Keratinocyte (primary cell): ENCODE data around the gene PCBP2. TPM values are rescaled to one million over a fixed set of nuclear protein-coding genes. Genes with fewer than 3 reads are reported as not detected.

Experiments used
- DNase-seq: peaks from one replicate; pipeline ENCODE4 v3.0.0-alpha.2; 2011; ENCODE audit warnings: low read depth, missing footprints, low spot score
- FAIRE-seq: peaks from 2 replicates; lab custom pipeline; 2011; peaks lifted over from hg19 to GRCh38; lab: Jason Lieb, UNC
- H2AFZ ChIP-seq: 2 replicates; pipeline ENCODE4 v1.6.0; 2012; ENCODE audit warnings: low read length, control low read depth, inconsistent platforms; ENCODE audit not compliant: control insufficient read depth
- H3K27ac ChIP-seq: 2 replicates; pipeline ENCODE4 v1.5.1; 2011; ENCODE audit warnings: low read length; ENCODE audit not compliant: control insufficient read depth, insufficient read depth
- H3K27me3 ChIP-seq: 3 replicates; pipeline ENCODE4 v1.6.0; 2011; ENCODE audit warnings: low read length; ENCODE audit not compliant: control insufficient read depth, insufficient read depth; ENCODE audit errors: extremely low read depth
- H3K36me3 ChIP-seq, 2 experiments: 2 replicates in 1 of 2; 3 replicates in 1 of 2; pipeline ENCODE4 v1.5.1; 2011; ENCODE audit warnings: low read length in 2 of 2, mild to moderate bottlenecking in 1 of 2; ENCODE audit not compliant: control insufficient read depth in 2 of 2, insufficient read depth in 2 of 2; ENCODE audit errors: extremely low read depth in 1 of 2
- H3K4me1 ChIP-seq: 3 replicates; pipeline ENCODE4 v1.5.1; 2011; ENCODE audit warnings: low read length; ENCODE audit not compliant: control insufficient read depth, insufficient read depth; ENCODE audit errors: extremely low read depth
- H3K4me2 ChIP-seq: 3 replicates; pipeline ENCODE4 v1.6.0; 2011; ENCODE audit warnings: low read depth, low read length; ENCODE audit not compliant: control insufficient read depth, insufficient read depth; ENCODE audit errors: extremely low read depth
- H3K4me3 ChIP-seq, 3 experiments: fragments of 200-600 bp in 1 of 3; sonication (generic) in 1 of 3; 2 replicates in 2 of 3; 3 replicates in 1 of 3; pipeline ENCODE4 v1.5.1; 2011 to 2016; ENCODE audit warnings: low read length in 3 of 3, mild to moderate bottlenecking in 3 of 3, control low read depth in 2 of 3, inconsistent platforms in 1 of 3, low read depth in 1 of 3, mixed read lengths in 1 of 3, mixed run types in 1 of 3, moderate library complexity in 1 of 3; ENCODE audit not compliant: control insufficient read depth in 2 of 3, insufficient read depth in 2 of 3; ENCODE audit errors: extremely low read depth in 1 of 3
- H3K79me2 ChIP-seq: 2 replicates; pipeline ENCODE4 v1.6.0; 2012; ENCODE audit warnings: low read length; ENCODE audit not compliant: control insufficient read depth, insufficient read depth
- H3K9ac ChIP-seq: 3 replicates; pipeline ENCODE4 v1.6.0; 2011; ENCODE audit warnings: low read length; ENCODE audit not compliant: control insufficient read depth, insufficient read depth; ENCODE audit errors: extremely low read depth
- H3K9me1 ChIP-seq: 3 replicates; pipeline ENCODE4 v1.6.0; 2011; ENCODE audit warnings: low read length; ENCODE audit not compliant: control insufficient read depth, insufficient read depth; ENCODE audit errors: extremely low read depth
- H3K9me3 ChIP-seq: 2 replicates; pipeline ENCODE4 v1.5.1; 2012; ENCODE audit warnings: low read depth, low read length; ENCODE audit not compliant: control insufficient read depth
- H4K20me1 ChIP-seq: 3 replicates; pipeline ENCODE4 v1.6.0; 2011; ENCODE audit warnings: low read length; ENCODE audit not compliant: control insufficient read depth, insufficient read depth; ENCODE audit errors: extremely low read depth
- CTCF ChIP-seq, 3 experiments: IDR thresholded peaks in 1 of 3; conservative IDR thresholded peaks in 1 of 3; optimal IDR thresholded peaks in 1 of 3; 2 replicates in 2 of 3; 3 replicates in 1 of 3; pipeline versions ENCODE3 to v1.5.1; 2011; ENCODE audit warnings: low read length in 3 of 3, mild to moderate bottlenecking in 3 of 3, moderate library complexity in 2 of 3, control low read depth in 1 of 3, inconsistent platforms in 1 of 3; ENCODE audit not compliant: insufficient read depth in 2 of 3; ENCODE audit errors: extremely low read depth in 1 of 3
- EZH2 ChIP-seq: IDR thresholded peaks from one replicate; pipeline ENCODE4 v1.6.1; 2012; ENCODE audit warnings: inconsistent platforms, mild to moderate bottlenecking, low read length, moderate library complexity
- dilution Hi-C: fragments of 300-500 bp; cut with MboI; formaldehyde crosslinking; loops from one replicate; pipeline ENCODE4 v1.7.0; 2020; ENCODE audit warnings: low sequenced_read_pairs; ENCODE audit not compliant: extremely low pct_ligation_motif_present
- polyA plus RNA-seq, 5 experiments: library from polyadenylated mRNA; depleted of rRNA in 3 of 5; stranded (reverse) in 3 of 5; stranded (forward) in 1 of 5; unstranded in 1 of 5; fragments of >200 nt; gene quantifications; 1 replicate in 1 of 5; 2 replicates in 3 of 5; 3 replicates in 1 of 5; pipeline versions ENCODE4 v1.2.1 to v1.2.3, GENCODE V29; 2011 to 2012; ENCODE audit warnings: missing spikeins in 2 of 5, low read depth in 1 of 5, low replicate concordance in 1 of 5

The PCBP2 gene
- polyA plus RNA-seq, 1 donor (not counting 4 experiments of a cell fraction or from before 2014, with no cell fraction given), result 238 TPM

- DNase-seq, result no peak
- FAIRE-seq, result no peak
These were observed 49.8 kb downstream of the PCBP2 start for GRCh38 chr12:53501615-53502181.

GRCh38 chr12:53502331-53502730, 50.4 kb downstream of the PCBP2 start:
- DNase-seq, result no peak
- peaks cover 18% of the 10 kb centered on the region for H3K4me1 ChIP-seq
- H3K36me3 ChIP-seq, result peaks cover 22 to 23% of the 10 kb centered on the region in 2 experiments
- H3K9me3 ChIP-seq, result no peaks in the 10 kb centered on the region
- no peak for TF ChIP-seq EZH2
- TF ChIP-seq CTCF (optimal IDR thresholded peaks at IDR 0.05 in 1 of 3, IDR thresholded peaks at IDR 0.05 in 1 of 3, conservative IDR thresholded peaks at IDR 0.05 in 1 of 3; ENCODE audit: extremely low read depth in 1 of 3, insufficient read depth in 2 of 3, low read length in 3 of 3), result no peak
- H3K9me1 ChIP-seq, result no peaks in the 10 kb centered on the region
- FAIRE-seq, result no peak
- dilution Hi-C loops, result no loop called here
- H2AFZ ChIP-seq, result no peak overlapping the region
- H3K9ac ChIP-seq, result no peak overlapping the region
- H3K4me2 ChIP-seq, result peak overlapping the region; percentile 79
- H3K27ac ChIP-seq, result no peak overlapping the region
- H4K20me1 ChIP-seq, result no peaks in the 10 kb centered on the region
- peaks cover 11% of the 10 kb centered on the region for H3K79me2 ChIP-seq
- peak overlapping the region in 2 of 3 experiments; percentile 59 to 74 for H3K4me3 ChIP-seq
- H3K27me3 ChIP-seq, result no peaks in the 10 kb centered on the region

More at GRCh38 chr12:53501615-53502181, 49.8 kb downstream of the PCBP2 start:
- peak overlapping the region; percentile 79 for H3K4me2 ChIP-seq
- H3K27ac ChIP-seq, result peak overlapping the region; percentile 84
- H4K20me1 ChIP-seq, result no peaks in the 10 kb centered on the region
- peaks cover 18% of the 10 kb centered on the region for H3K4me1 ChIP-seq
- dilution Hi-C loops, result no loop called here
- no peaks in the 10 kb centered on the region for H3K9me3 ChIP-seq
- peak overlapping the region; percentile 78 for H3K9ac ChIP-seq
- no peaks in the 10 kb centered on the region for H3K27me3 ChIP-seq
- H2AFZ ChIP-seq, result peak overlapping the region; percentile 96
- peak overlapping the region; percentile 52 to 74 (median 59) for H3K4me3 ChIP-seq
- H3K36me3 ChIP-seq, result peaks cover 16 to 20% of the 10 kb centered on the region in 2 experiments
- H3K79me2 ChIP-seq, result peaks cover 11% of the 10 kb centered on the region
- no peaks in the 10 kb centered on the region for H3K9me1 ChIP-seq
- no peak for TF ChIP-seq CTCF (optimal IDR thresholded peaks at IDR 0.05 in 1 of 3, IDR thresholded peaks at IDR 0.05 in 1 of 3, conservative IDR thresholded peaks at IDR 0.05 in 1 of 3; ENCODE audit: extremely low read depth in 1 of 3, insufficient read depth in 2 of 3, low read length in 3 of 3)
- no peak for TF ChIP-seq EZH2
